Measurements from ENCODE around the gene SF1.
A peak's percentile ranks its signal among the peaks of the same experiment; 100 is the strongest.
"Not testable (repeated sequence)": the region's sequence is repeated elsewhere in the genome, so short reads cannot be mapped to it uniquely, and the experiment has no call there.

SF1 gene, protein sequence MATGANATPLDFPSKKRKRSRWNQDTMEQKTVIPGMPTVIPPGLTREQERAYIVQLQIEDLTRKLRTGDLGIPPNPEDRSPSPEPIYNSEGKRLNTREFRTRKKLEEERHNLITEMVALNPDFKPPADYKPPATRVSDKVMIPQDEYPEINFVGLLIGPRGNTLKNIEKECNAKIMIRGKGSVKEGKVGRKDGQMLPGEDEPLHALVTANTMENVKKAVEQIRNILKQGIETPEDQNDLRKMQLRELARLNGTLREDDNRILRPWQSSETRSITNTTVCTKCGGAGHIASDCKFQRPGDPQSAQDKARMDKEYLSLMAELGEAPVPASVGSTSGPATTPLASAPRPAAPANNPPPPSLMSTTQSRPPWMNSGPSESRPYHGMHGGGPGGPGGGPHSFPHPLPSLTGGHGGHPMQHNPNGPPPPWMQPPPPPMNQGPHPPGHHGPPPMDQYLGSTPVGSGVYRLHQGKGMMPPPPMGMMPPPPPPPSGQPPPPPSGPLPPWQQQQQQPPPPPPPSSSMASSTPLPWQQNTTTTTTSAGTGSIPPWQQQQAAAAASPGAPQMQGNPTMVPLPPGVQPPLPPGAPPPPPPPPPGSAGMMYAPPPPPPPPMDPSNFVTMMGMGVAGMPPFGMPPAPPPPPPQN

DNA sequence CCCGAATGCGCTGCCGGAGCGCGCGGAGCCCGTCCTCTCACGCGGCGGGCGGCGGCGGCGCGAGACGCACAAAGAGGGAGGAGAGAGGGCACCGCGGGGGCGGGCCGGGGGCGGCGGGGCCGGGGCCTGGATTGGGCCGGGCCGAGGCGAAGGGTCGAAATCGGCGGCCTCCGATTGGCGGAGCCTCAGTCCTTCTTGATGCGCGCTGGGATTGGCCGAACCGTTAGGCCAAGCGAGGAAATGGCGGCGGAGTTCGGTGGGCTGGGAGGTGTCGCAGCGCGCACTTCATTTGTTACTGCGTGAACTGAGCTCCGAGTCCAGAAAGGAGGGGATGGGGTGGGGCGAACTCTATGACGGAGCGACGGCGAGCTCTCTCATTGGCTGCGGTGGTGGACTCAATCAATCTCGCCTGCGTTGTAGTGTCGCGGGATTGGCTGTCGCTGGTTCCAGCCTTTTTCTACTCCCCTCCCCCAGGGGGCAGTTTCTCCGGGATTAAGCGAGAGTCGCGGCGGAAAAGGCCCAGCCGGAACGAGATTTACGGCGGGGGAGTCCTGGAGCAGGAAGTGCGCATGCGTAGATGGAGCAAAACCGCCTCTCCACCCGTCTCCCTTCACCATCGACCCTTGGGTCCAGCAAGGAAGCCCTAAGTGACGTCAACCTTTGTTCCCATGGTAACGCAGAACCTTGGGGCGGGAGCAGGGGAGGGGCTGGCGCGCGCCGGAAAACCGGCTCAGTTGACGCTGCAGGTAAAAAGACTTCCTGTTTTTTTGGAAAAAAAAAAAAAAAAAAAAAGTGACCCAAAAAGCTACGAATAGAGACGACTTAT, at the start of gene SF1:
TSS of gene SF1 (minus strand) at position 70 of the 826 bp plus-strand sequence. CDS start 150 bp downstream, outside the sequence.
- peak within 1 kb of the TSS; percentile 98 for H3K27ac ChIP-seq
- peak; percentile 98 for DNase-seq (ENCODE audit: low read depth, low spot score)

DNA sequence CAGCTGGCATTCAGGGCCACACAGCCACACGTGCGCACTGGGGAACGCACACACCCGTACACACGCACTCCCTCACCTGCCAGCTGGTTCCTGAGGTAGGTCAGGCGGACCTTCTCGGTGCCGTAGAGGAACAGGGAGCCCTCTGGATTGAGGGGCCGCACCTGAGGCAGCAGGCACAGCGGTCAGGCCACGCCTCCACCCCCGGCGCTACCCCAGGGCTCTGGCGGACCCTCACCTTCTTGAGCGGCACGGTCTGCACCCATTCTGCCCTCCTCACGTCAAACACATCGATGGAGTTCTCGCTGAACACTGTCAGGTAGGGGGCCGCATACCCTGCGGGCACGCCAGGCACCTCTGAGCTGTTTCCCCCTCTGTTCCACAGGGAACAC, 49.1 kb upstream of the SF1 start:
- DNase-seq (ENCODE audit: low read depth, low spot score) = no peak

DNA sequence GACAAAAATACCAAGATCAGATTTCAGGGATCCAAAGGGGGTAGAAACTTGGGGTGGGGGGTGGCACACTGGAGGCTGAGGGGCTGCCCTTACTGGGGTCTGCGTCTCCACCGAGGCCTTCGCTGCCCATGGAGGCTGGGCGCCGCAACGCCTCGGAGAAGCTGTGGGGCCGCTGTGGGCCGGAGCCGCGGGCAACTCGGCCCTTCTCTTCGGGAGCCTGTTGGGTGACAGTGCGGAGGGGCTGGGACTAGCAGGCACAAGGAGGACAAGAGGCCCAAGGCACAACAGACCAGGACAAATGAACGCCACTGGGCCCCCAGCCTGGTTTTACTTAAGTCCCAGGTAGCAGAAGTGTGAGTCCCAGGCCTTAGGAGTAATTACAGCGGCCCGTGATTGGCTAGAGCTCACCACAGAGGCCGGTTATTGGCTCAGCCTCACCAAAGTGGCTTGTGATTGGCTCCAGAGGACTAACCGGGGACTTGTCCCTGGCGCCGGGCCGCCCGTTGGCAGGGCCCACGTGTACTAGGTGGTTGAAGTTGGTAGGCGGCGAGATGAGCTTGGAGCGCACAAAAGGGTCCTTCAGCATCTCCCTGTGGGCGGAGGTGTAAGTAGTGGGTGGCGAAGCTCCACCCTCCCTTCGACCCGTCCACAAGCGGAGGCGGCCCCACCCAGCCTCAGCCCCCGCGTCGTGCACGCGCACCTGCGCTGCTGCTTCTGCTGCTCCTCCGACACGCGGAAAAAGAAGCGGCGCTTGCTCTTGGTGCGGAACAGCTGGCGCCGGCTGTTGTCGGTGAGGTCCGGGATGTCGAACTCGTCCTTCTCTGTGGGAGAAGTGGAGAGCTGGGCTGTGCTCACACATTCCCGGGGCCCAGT, 48.5 kb upstream of the SF1 start:
- no peak for DNase-seq (ENCODE audit: low read depth, low spot score)
- no peak overlapping the region for H3K27ac ChIP-seq

More for the DNA sequence above, 49.1 kb upstream of the SF1 start:
- H3K27ac ChIP-seq = no peak overlapping the region

DNA sequence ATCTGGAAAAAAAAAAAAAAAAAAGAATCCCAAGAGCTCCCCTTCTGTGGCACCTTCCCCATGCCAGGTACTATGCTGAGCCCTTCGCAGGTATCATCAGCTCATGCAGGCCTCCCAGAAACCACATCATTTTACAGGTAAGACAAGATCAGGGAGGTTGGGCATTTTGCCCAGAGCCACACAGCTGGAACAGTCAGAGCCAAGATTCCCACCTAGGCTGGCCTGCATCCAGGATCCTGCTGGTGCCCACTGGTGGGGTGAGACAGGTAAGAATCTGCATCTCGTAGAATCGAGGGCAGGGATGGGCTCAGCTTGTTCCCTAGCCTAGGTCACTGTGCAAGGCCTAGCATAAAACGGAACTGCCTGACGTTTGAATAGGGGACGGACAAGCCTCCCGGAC, 47.7 kb upstream of the SF1 start:
- DNase-seq (ENCODE audit: low read depth, low spot score) = no peak
- no peak overlapping the region for H3K27ac ChIP-seq

DNA sequence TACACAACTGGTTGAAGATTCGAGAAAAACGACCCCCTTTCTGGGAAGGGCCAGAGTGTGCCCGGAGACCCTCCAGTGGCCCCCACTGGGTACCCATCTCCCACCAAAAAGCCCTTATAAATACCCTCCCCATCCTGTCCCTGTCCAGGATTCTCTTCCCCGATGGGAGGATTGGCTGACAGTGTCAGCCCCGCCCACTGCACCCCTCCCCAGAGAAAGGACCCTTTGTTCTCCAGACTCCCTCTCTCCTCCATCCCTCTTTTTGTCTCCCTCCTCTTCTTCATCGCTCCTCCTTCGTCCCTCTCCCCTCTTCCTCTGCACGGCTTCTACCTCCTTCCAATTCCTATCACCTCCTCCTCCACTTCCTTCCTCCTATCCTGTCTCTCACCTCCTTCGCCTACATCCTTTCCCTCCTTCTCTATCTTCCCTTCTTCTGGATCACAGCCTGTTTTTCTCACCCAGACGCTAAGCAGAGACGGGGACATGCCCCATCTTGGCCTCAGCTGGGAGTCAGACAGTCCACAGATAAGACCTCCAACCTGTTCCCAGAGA, 45.3 kb upstream of the SF1 start:
- H3K27ac ChIP-seq = no peak overlapping the region
- no peak for DNase-seq (ENCODE audit: low read depth, low spot score)

DNA sequence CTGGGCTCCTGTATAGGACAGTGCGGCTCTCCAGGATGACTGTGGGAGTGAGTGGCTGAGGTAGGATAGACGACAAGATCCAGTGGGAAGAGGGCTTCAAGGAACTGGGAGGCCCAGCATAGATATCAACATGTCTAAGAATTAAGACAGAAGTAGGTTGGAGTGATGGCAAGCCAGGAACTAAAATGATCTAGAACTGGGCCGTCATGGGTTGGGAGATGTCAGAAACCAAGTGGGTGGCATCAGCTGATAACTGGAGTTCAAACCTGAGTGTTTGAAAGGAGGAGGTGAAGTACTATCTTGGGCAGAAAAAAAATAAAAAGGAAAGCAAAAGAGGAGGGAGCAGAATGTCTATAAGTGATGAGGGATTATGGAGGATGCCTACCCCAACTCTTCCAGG, 39.1 kb upstream of the SF1 start:
- H3K27ac ChIP-seq = no peak overlapping the region
- DNase-seq (ENCODE audit: low read depth, low spot score) = no peak

DNA sequence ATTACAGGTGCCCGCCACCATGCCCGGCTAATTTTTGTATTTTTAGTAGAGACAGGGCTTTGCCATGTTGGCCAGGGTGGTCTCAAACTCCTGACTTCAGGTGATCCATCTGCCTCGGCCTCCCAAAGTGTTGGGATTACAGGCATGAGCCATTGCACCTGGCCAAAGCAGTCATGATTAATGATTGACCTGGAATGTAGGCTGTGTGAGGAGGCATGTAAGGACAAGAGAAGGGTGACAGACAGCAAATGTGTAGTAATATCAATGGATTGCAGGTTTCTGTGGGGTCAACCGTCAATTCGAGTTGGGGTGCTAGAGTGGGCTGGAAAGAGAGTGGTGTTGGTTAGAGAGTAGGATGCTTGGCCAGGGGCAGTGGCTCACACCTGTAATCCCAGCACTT, 37.1 kb upstream of the SF1 start:
- not testable (repeated sequence) for H3K27ac ChIP-seq; DNase-seq (ENCODE audit: low read depth, low spot score)

DNA sequence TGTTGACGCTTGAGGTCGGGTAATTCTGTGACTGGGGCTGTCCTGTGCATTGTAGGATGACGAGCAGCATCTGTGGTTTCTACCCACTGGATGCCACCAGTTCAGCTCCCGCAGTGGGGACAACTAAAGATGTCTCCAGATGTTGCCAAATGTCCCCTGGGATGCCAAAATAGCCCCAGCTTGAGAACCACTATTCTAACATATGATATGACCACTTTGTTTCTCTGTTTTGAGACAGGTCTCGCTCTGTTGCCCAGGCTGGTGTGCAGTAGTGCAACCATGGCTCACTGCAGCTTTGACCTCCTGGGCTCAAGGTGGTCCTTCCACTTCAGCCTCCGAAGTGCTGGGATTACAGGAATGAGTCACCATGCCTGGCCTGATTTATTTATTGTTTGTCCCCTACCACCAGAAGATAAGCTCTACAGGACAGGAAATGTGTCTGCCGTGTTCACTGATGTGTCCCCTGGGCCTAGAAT, 36.4 kb upstream of the SF1 start:
- no peak overlapping the region for H3K27ac ChIP-seq
- no peak for DNase-seq (ENCODE audit: low read depth, low spot score)

DNA sequence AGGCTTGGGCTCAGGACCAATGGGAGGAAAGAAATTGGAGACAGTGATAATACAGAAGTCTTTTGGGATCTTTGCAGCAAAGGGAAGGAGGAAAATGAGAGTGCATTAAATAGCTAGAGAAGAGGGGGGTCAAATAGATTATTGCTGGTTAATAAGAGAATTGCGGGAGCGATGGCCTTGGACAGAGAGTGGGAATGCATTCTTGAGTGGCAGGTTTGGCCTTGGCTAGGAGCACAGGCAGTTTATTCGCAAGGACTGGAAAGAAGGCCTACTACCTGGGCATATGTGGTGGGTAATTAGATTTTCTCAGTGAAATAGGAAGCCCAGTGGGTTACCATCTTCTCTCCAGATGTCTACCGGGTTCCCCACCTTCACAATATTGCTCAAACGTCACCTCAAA, 35.5 kb upstream of the SF1 start:
- H3K27ac ChIP-seq = no peak overlapping the region
- no peak for DNase-seq (ENCODE audit: low read depth, low spot score)

DNA sequence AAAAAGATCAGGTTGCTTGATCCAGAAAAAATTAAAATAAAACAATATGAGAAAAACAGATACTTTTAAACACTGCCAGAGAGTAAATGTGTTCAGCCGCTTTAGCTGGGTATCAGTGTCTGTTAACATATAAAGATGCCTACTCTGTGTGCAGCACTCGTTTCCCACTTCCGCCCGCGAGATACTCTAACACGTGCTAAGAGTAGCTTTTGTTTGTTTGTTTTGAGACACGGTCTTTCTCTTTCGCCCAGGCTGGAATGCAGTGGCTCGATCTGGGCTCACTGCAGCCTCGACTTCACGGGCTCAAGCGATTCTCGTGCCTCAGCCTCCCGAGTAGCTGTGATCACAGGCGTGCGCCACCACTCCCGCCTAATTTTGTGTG, 32.5 kb upstream of the SF1 start:
- no peak for DNase-seq (ENCODE audit: low read depth, low spot score)
- H3K27ac ChIP-seq = peak overlapping the region; percentile 45

DNA sequence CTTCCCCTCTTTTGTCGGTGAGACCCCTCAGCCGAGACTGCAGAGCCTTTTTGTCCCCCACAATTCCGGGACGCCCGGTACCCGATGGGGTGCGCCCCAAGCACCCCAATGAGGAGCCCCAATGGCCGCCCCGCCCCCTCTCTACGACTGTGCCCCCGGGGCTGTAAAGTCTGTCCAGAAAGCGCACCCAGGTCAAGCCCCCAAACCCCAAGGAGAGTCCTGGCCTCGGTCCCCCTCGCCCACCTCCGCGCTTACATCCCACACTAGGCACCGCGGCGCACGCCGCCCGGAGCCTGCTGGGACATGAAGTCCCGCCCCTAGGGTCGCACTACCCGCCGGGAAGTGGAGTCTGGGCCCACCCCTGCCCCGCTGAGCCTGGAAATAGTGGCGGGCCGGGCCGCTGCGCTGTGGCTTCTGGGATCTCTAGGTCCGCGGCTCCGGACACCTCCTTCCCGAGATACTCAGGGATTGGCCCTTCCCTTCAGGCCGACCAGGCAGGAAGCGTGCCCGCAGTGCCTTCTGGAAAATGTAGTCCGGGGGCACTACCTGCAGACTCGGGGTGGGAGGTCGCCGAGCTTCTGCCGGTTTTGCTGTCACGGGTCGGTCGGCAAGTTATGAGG, 32.0 kb upstream of the SF1 start, which contains the start of gene MEN1:
TSS of gene MEN1 (minus strand) at position 281 of the 620 bp plus-strand sequence. CDS start 442 bp downstream, outside the sequence.
- peak within 1 kb of the TSS; percentile 45 for H3K27ac ChIP-seq
- peak; percentile 49 for DNase-seq (ENCODE audit: low read depth, low spot score)

DNA sequence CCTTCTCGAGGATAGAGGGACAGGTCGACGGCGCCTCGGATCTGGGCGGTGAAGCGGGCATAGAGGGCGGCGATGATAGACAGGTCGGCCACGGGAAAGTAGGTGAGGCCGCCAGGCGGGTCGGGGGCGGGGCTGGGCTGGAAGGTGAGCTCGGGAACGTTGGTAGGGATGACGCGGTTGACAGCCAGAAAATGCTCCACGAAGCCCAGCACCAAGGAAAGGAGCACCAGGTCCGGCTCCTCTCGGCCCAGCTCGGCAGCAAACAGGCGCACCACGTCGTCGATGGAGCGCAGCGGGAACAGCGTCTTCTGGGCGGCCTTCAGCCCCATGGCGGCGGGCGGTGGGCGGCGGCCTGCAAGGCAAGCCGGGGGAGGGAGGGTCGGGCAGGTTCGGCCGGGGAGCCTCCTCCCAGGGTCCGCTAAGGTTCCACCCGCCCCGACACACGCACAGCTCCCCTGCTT, 31.5 kb upstream of the SF1 start:
- peak overlapping the region; percentile 45 for H3K27ac ChIP-seq
- peak; percentile 6 for DNase-seq (ENCODE audit: low read depth, low spot score)

DNA sequence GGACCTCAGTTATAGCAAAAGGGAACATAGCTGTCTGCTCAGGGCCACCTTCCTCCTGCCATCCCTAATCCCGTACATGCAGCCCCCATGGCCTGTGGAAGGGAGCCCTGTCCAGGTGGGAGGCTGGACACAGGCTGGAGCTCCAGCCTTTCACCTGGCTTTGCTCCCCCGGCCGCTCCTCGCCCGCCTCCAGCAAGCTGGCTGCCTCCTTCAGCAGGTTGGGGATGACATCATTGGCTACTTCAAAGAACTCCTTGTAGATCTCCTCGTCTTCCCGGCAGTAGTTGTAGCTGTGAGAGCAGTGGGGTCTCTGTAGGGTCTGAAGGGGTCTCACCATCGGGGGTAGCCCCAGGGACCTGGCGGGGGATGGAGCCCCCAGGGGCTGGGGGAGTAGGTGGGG, 27.1 kb upstream of the SF1 start:
- no peak overlapping the region for H3K27ac ChIP-seq
- DNase-seq (ENCODE audit: low read depth, low spot score) = no peak

DNA sequence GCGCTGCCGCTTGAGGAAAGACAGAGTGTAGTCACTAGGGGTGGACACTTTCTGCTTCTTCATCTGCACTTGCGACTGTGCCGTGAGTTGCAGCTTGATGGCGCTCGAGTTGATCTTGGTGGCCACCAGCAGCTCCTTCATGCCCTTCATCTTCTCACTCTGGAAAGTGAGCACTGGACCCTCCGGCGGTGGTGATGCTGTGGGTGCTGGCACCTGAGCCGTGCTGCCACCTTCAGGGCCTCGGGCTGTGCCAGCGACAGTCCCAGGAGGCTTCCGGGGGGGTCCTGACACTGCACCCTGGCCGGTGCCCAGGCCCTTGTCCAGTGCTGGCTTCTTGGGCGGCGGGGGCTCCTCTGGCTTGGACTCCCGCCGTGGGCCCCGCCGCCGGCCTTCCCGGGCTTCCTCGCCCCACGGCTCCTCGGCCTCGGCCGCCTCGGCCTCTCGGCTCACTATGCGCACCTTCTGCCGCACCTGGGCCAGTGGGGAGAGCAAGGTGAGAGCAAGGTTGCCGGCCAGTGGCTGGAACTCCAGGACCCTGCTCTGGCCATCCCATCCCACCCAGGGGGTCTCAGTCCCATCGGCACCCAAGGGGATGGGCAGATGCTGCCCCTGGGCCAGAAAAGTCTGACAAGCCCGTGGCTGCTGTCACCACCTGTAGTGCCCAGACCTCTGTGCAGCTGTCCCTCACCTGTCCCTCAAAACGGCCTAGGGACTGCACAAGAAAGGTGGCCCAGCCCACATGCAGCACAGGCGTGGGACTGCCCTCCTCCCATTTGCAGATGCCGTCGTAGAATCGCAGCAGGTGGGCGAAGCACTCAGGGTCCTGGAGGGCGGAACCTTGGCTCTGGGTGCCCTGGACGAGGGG, 26.2 kb upstream of the SF1 start:
- no peak for DNase-seq (ENCODE audit: low read depth, low spot score)
- peak overlapping the region; percentile 88 for H3K27ac ChIP-seq

DNA sequence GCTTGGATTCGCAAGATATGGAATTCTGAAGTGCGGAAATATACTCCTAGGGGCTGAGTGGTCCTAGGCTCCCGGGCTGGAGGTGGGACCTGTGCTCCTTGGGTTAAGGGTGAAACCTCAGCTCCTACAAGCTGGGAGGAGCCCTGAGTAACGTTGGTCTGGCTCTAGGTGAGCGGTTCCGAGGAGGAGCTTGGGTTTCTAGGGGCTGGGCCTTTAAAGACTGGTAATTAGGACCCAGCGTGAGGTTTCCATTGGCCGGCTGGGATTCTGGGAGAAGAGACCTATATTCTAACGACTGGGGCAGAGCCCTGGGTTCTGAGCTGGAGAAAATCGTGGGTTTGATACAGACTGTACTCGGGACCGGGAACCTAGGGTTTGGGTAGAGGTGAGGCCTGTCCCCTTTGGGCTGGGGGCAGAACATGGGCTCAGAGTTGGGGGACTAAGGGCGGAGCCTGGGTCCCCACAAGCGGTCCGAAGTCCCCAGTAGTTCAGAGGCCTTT, 25.6 kb upstream of the SF1 start:
- peak overlapping the region; percentile 88 for H3K27ac ChIP-seq
- no peak for DNase-seq (ENCODE audit: low read depth, low spot score)

DNA sequence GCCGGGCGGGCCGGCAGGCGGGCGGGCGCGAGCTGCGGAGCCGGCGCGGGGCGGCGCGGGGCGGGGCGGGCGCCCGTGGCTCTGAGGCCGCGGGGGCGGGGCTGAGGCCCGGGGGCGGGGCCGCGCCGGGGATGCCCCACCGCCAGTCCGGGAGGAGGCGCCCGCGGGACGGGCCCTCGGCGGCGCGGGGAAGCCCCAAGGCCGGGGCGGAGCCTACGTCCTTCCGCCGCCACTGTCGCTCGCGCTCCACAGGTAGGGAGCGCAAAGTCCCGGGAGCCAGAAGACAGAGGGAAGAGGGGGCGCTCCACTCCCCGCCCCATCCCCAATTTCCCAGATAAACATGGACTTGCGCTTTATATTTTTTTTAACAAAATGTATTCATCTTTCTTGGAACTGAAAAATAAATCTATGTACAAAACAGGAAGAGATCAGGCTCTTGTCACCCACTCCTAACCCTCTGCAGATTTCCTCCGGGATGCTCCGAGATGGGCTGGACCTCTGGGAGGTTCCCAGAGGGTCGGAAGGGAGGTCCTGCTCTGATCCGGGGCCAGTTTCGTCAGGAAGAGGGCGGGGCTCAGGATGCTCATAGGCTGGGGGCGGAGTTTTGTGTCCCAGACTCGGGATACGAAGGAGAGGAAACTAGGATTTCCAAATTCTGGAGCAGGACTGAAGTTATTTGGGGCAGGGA, 25.0 kb upstream of the SF1 start, which contains the start of gene MAP4K2:
TSS of gene MAP4K2 (minus strand) at position 57 of the 688 bp plus-strand sequence. CDS start 65 bp downstream, outside the sequence.
- peak; percentile 5 for DNase-seq (ENCODE audit: low read depth, low spot score)
- peak within 1 kb of the TSS; percentile 88 for H3K27ac ChIP-seq
